Mammary epithelial cell (primary cell): ENCODE results near the gene AASDH.

ENCODE experiments used
- EZH2 ChIP-seq: IDR thresholded peaks from 2 replicates; pipeline ENCODE4 v1.6.1; 2012; ENCODE audit warnings: low read length, inconsistent platforms, borderline replicate concordance
- TF ChIP-seq, protein P1 (sequence below), 2 donors: IDR thresholded peaks in 1 of 2; conservative IDR thresholded peaks in 1 of 2; 2 replicates each; pipeline ENCODE4 v1.5.1; 2011 to 2012; ENCODE audit warnings: inconsistent platforms in 2 of 2, low read length in 2 of 2, mild to moderate bottlenecking in 2 of 2, control low read depth in 1 of 2, low read depth in 1 of 2; ENCODE audit not compliant: insufficient read depth in 1 of 2; ENCODE audit errors: extremely low read depth in 1 of 2

DNA sequence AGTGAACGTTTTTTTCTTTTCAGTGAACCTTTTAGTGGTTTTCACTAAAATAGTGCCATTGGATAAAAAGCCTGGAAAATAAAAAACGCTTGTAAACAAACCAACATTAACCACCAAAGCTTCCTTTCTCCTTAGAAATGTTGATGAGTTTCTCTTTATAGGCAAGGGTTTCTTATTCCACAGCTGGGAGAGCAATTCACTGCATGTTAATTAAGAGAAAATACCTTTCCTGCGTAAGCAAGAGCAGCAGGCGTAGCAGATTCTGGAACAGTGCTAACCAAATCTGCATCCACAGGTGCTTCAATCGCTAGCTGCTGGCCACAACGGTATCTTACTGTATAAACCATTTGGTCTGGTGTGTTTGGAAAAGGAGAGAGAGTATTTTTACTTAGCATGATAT, 13.3 kb upstream of the AASDH start:
- TF ChIP-seq EZH2, result no peak
- TF ChIP-seq, protein P1, sequence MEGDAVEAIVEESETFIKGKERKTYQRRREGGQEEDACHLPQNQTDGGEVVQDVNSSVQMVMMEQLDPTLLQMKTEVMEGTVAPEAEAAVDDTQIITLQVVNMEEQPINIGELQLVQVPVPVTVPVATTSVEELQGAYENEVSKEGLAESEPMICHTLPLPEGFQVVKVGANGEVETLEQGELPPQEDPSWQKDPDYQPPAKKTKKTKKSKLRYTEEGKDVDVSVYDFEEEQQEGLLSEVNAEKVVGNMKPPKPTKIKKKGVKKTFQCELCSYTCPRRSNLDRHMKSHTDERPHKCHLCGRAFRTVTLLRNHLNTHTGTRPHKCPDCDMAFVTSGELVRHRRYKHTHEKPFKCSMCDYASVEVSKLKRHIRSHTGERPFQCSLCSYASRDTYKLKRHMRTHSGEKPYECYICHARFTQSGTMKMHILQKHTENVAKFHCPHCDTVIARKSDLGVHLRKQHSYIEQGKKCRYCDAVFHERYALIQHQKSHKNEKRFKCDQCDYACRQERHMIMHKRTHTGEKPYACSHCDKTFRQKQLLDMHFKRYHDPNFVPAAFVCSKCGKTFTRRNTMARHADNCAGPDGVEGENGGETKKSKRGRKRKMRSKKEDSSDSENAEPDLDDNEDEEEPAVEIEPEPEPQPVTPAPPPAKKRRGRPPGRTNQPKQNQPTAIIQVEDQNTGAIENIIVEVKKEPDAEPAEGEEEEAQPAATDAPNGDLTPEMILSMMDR (conservative IDR thresholded peaks at IDR 0.05 in 1 of 2, IDR thresholded peaks at IDR 0.05 in 1 of 2; ENCODE audit: extremely low read depth in 1 of 2, insufficient read depth in 1 of 2, low read depth in 1 of 2, low read length in 2 of 2), result no peak
